Stimulated activated naive B cell treated with anti-CD40 and anti-IgM and Interleukin-4, amounts not matched to agents 10 μg/mL and 1 μg/mL and 100 μg/mL, for 72 hours (primary cell): Measurements from ENCODE around the gene XPR1.
"Not testable (repeated sequence)": the region's sequence is repeated elsewhere in the genome, so short reads cannot be mapped to it uniquely, and the experiment has no call there.

ENCODE experiments used
- ATAC-seq, 2 donors: fragments of 150-1000 bp; cut with Tn5 transposase; replicated peaks; 2 replicates each; pipeline ENCODE4 v1.10.0; 2021; ENCODE audit warnings: moderate library complexity in 1 of 2
- DNase-seq: peaks from one replicate; pipeline ENCODE4 v3.0.0; 2021
- H3K27ac Mint-ChIP-seq: one replicate; pipeline ENCODE4 v1.8.0; 2022; ENCODE audit warnings: mild to moderate bottlenecking, mixed read lengths
- H3K27me3 Mint-ChIP-seq, 2 donors: one replicate each; pipeline ENCODE4 v1.8.0; 2022; ENCODE audit warnings: mixed read lengths in 2 of 2
- H3K36me3 Mint-ChIP-seq, 2 donors: one replicate each; pipeline ENCODE4 v1.8.0; 2022; ENCODE audit warnings: mixed read lengths in 2 of 2, mild to moderate bottlenecking in 1 of 2
- H3K4me1 Mint-ChIP-seq, 2 donors: one replicate each; pipeline ENCODE4 v1.8.0; 2022; ENCODE audit warnings: mixed read lengths in 2 of 2, mild to moderate bottlenecking in 1 of 2
- H3K4me3 Mint-ChIP-seq, 2 donors: one replicate each; pipeline ENCODE4 v1.8.0; 2022; ENCODE audit warnings: mild to moderate bottlenecking in 2 of 2, mixed read lengths in 2 of 2, moderate library complexity in 1 of 2
- H3K9me3 Mint-ChIP-seq, 2 donors: one replicate each; pipeline ENCODE4 v1.8.0; 2022; ENCODE audit warnings: mixed read lengths in 2 of 2, mild to moderate bottlenecking in 1 of 2

The XPR1 gene

GRCh38 chr1:180644526-180645192, 12.8 kb downstream of the XPR1 start:
- no peaks in the 10 kb centered on the region for H3K27me3 Mint-ChIP-seq
- H3K9me3 Mint-ChIP-seq = no peaks in the 10 kb centered on the region
- no peak for ATAC-seq
- H3K4me1 Mint-ChIP-seq = peaks cover 12 to 28% of the 10 kb centered on the region in 2 donors
- peaks cover 9 to 12% of the 10 kb centered on the region in 2 donors for H3K36me3 Mint-ChIP-seq
- no peak overlapping the region for H3K27ac Mint-ChIP-seq
- no peak for DNase-seq
- no peak overlapping the region for H3K4me3 Mint-ChIP-seq

GRCh38 chr1:180645261-180645660, 13.4 kb downstream of the XPR1 start:
- H3K36me3 Mint-ChIP-seq = peaks cover 9 to 11% of the 10 kb centered on the region in 2 donors
- ATAC-seq, H3K27ac Mint-ChIP-seq, H3K27me3 Mint-ChIP-seq, DNase-seq, H3K4me3 Mint-ChIP-seq, H3K9me3 Mint-ChIP-seq: not testable (repeated sequence)
- H3K4me1 Mint-ChIP-seq = peaks cover 17 to 29% of the 10 kb centered on the region in 2 donors

- Mint-ChIP-seq H3K27ac (no peak overlapping the region), H3K9me3 (no peaks in the 10 kb centered on the region), H3K27me3 (no peaks in the 10 kb centered on the region), H3K36me3 (peaks cover 5 to 8% of the 10 kb centered on the region in 2 donors), H3K4me3 (no peak overlapping the region), H3K4me1 (peaks cover 18 to 23% of the 10 kb centered on the region in 2 donors)
- DNase-seq (no peak), ATAC-seq (no peak)
Observed at GRCh38 chr1:180646093-180646492, 14.3 kb downstream of the XPR1 start.

- DNase-seq (no peak), ATAC-seq (no peak)
- Mint-ChIP-seq H3K27me3 (no peaks in the 10 kb centered on the region), H3K4me3 (no peak overlapping the region), H3K27ac (no peak overlapping the region), H3K4me1 (peaks cover 18 to 23% of the 10 kb centered on the region in 2 donors), H3K36me3 (peaks cover 5 to 8% of the 10 kb centered on the region in 2 donors), H3K9me3 (no peaks in the 10 kb centered on the region)
Observed at GRCh38 chr1:180646547-180646946, 14.7 kb downstream of the XPR1 start.

- peaks cover 14 to 16% of the 10 kb centered on the region in 2 donors for H3K4me1 Mint-ChIP-seq
- no peak overlapping the region for H3K4me3 Mint-ChIP-seq
- H3K9me3 Mint-ChIP-seq = peaks cover 9 to 10% of the 10 kb centered on the region in 2 donors
- H3K36me3 Mint-ChIP-seq = peaks cover 15 to 22% of the 10 kb centered on the region in 2 donors
- no peak overlapping the region for H3K27ac Mint-ChIP-seq
- no peaks in the 10 kb centered on the region for H3K27me3 Mint-ChIP-seq
- ATAC-seq (no peak), DNase-seq (no peak)
Observed at GRCh38 chr1:180652792-180653191, 21.0 kb downstream of the XPR1 start.

- peaks cover 67 to 92% of the 10 kb centered on the region in 2 donors for H3K36me3 Mint-ChIP-seq
- no peak for DNase-seq
Observed at GRCh38 chr1:180662709-180663108, 30.9 kb downstream of the XPR1 start.

GRCh38 chr1:180670681-180671080, 38.9 kb downstream of the XPR1 start:
- DNase-seq = no peak
- Mint-ChIP-seq H3K4me1 (peaks cover 5 to 21% of the 10 kb centered on the region in 2 donors), H3K9me3 (peaks cover 13 to 16% of the 10 kb centered on the region in 2 donors), H3K27ac (peak overlapping the region; percentile 26), H3K27me3 (no peaks in the 10 kb centered on the region), H3K4me3 (no peak overlapping the region), H3K36me3 (peaks cover 32 to 57% of the 10 kb centered on the region in 2 donors)
- no peak for ATAC-seq

More at GRCh38 chr1:180662709-180663108, 30.9 kb downstream of the XPR1 start:
- no peak overlapping the region for H3K4me3 Mint-ChIP-seq
- no peaks in the 10 kb centered on the region for H3K27me3 Mint-ChIP-seq
- ATAC-seq = no peak
- H3K27ac Mint-ChIP-seq = no peak overlapping the region
- H3K4me1 Mint-ChIP-seq = peaks cover 2 to 10% of the 10 kb centered on the region in 2 donors
- H3K9me3 Mint-ChIP-seq = peaks cover 35 to 37% of the 10 kb centered on the region in 2 donors

- peaks cover 27 to 47% of the 10 kb centered on the region in 2 donors for H3K36me3 Mint-ChIP-seq
- H3K9me3 Mint-ChIP-seq = peaks cover 10 to 12% of the 10 kb centered on the region in 2 donors
- H3K27ac Mint-ChIP-seq = no peak overlapping the region
- DNase-seq = no peak
- H3K4me1 Mint-ChIP-seq = peaks cover 5 to 16% of the 10 kb centered on the region in 2 donors
- ATAC-seq = no peak
- H3K27me3 Mint-ChIP-seq = no peaks in the 10 kb centered on the region
- H3K4me3 Mint-ChIP-seq = no peak overlapping the region
Observed at GRCh38 chr1:180672105-180672504, 40.3 kb downstream of the XPR1 start.

GRCh38 chr1:180672505-180672904, 40.7 kb downstream of the XPR1 start:
- Mint-ChIP-seq H3K4me3 (no peak overlapping the region), H3K27me3 (no peaks in the 10 kb centered on the region), H3K36me3 (peaks cover 24 to 45% of the 10 kb centered on the region in 2 donors), H3K27ac (peak overlapping the region; percentile 22), H3K4me1 (peaks cover 3 to 12% of the 10 kb centered on the region in 2 donors), H3K9me3 (peaks cover 6 to 8% of the 10 kb centered on the region in 2 donors)
- DNase-seq (no peak), ATAC-seq (peak in 1 of 2 donors; percentile 45)

- Mint-ChIP-seq H3K4me3 (no peak overlapping the region), H3K4me1 (peaks cover 1 to 11% of the 10 kb centered on the region in 2 donors), H3K27ac (no peak overlapping the region), H3K9me3 (peaks cover 10 to 12% of the 10 kb centered on the region in 2 donors), H3K36me3 (peaks cover 23 to 38% of the 10 kb centered on the region in 2 donors), H3K27me3 (no peaks in the 10 kb centered on the region)
- DNase-seq (no peak), ATAC-seq (no peak)
Observed at GRCh38 chr1:180674603-180675530, 43.0 kb downstream of the XPR1 start.

- Mint-ChIP-seq H3K27me3 (no peaks in the 10 kb centered on the region), H3K27ac (no peak overlapping the region), H3K36me3 (peaks cover 22 to 36% of the 10 kb centered on the region in 2 donors), H3K4me3 (no peak overlapping the region), H3K4me1 (peaks cover 1 to 11% of the 10 kb centered on the region in 2 donors), H3K9me3 (peaks cover 13 to 15% of the 10 kb centered on the region in 2 donors)
- ATAC-seq (no peak), DNase-seq (no peak)
Observed at GRCh38 chr1:180675586-180675985, 43.8 kb downstream of the XPR1 start.

- DNase-seq = no peak
- Mint-ChIP-seq H3K4me3 (no peak overlapping the region), H3K27ac (peak overlapping the region; percentile 3), H3K36me3 (peaks cover 32 to 38% of the 10 kb centered on the region in 2 donors), H3K9me3 (peaks cover 7% of the 10 kb centered on the region in 2 donors), H3K27me3 (no peaks in the 10 kb centered on the region), H3K4me1 (no peaks in the 10 kb centered on the region)
- ATAC-seq = no peak
Observed at GRCh38 chr1:180680558-180681144, 48.8 kb downstream of the XPR1 start.

- peaks cover 31 to 35% of the 10 kb centered on the region in 2 donors for H3K36me3 Mint-ChIP-seq
- DNase-seq, H3K27ac Mint-ChIP-seq, H3K9me3 Mint-ChIP-seq, H3K27me3 Mint-ChIP-seq, H3K4me1 Mint-ChIP-seq, ATAC-seq, H3K4me3 Mint-ChIP-seq: not testable (repeated sequence)
Observed at GRCh38 chr1:180683117-180683516, 51.3 kb downstream of the XPR1 start.

- Mint-ChIP-seq H3K27ac (no peak overlapping the region), H3K36me3 (peaks cover 15 to 27% of the 10 kb centered on the region in 2 donors), H3K27me3 (no peaks in the 10 kb centered on the region), H3K9me3 (peaks cover 9 to 11% of the 10 kb centered on the region in 2 donors), H3K4me3 (no peak overlapping the region), H3K4me1 (peaks cover 7 to 13% of the 10 kb centered on the region in 2 donors)
- no peak for ATAC-seq
- no peak for DNase-seq
Observed at GRCh38 chr1:180691322-180691913, 59.6 kb downstream of the XPR1 start.
